Lung (tissue), 12 donors: ENCODE data around the gene GLT6D1. TPM values are rescaled to one million over a fixed set of nuclear protein-coding genes. Genes with fewer than 3 reads are reported as not detected.

Experiments
- ATAC-seq: fragments of 200-7000 bp; cut with Tn5 transposase; one replicate; pipeline ENCODE4 v1.9.1; 2020; ENCODE audit warnings: moderate number of reproducible peaks; ENCODE audit not compliant: insufficient read depth, low FRiP score
- DNase-seq, 3 donors: peaks; one replicate each; pipeline ENCODE4 v3.0.0-alpha.2; 2013 to 2017
- H3K27ac ChIP-seq, 2 donors: one replicate each; pipeline ENCODE4 v1.5.1; 2013; ENCODE audit warnings: mild to moderate bottlenecking in 2 of 2, moderate library complexity in 2 of 2, control low read depth in 1 of 2, inconsistent platforms in 1 of 2, low read depth in 1 of 2, low read length in 1 of 2
- H3K27me3 ChIP-seq, 3 donors: one replicate each; pipeline ENCODE4 v1.5.1; 2013; ENCODE audit warnings: low read length in 2 of 3; ENCODE audit not compliant: control insufficient read depth in 3 of 3, insufficient read depth in 3 of 3
- H3K36me3 ChIP-seq, 4 donors: one replicate each; pipeline ENCODE4 v1.5.1; 2013; ENCODE audit warnings: low read length in 4 of 4, mild to moderate bottlenecking in 1 of 4, moderate library complexity in 1 of 4; ENCODE audit not compliant: control insufficient read depth in 4 of 4, insufficient read depth in 4 of 4
- H3K4me1 ChIP-seq, 5 donors: one replicate each; pipeline ENCODE4 v1.5.1; 2013; ENCODE audit warnings: low read length in 5 of 5, mild to moderate bottlenecking in 2 of 5, moderate library complexity in 1 of 5; ENCODE audit not compliant: control insufficient read depth in 5 of 5, insufficient read depth in 5 of 5
- H3K4me3 ChIP-seq: one replicate; pipeline ENCODE4 v1.5.1; 2013; ENCODE audit warnings: mild to moderate bottlenecking, control low read depth, moderate library complexity
- H3K9ac ChIP-seq, 2 donors: one replicate each; pipeline ENCODE4 v1.5.1; 2013; ENCODE audit warnings: low read length in 2 of 2, control low read depth in 1 of 2; ENCODE audit not compliant: insufficient read depth in 1 of 2
- H3K9me3 ChIP-seq, 4 donors: one replicate each; pipeline ENCODE4 v1.5.1; 2013; ENCODE audit warnings: low read length in 3 of 4, mild to moderate bottlenecking in 1 of 4, moderate library complexity in 1 of 4; ENCODE audit not compliant: control insufficient read depth in 4 of 4, insufficient read depth in 3 of 4
- CTCF ChIP-seq: IDR thresholded peaks from 2 replicates; pipeline ENCODE4 v1.5.1; 2012; ENCODE audit warnings: mild to moderate bottlenecking; ENCODE audit errors: control extremely low read depth, extremely low read depth
- WGBS, 2 donors: extraction: QIAGEN DNeasy Blood & Tissue Kit; methylation state at CpG; one replicate each; pipeline ENCODE4 v1.1.7; 2013; 5-methylcytosine and 5-hydroxymethylcytosine counted together
- polyA plus RNA-seq, 2 donors: library from polyadenylated mRNA; stranded (reverse); fragments of 200-250 nt; gene quantifications; one replicate each; pipeline ENCODE4 v1.2.1, GENCODE V29; 2013
- total RNA-seq, 2 donors: library from RNA; depleted of rRNA in 1 of 2; stranded (reverse); fragments of >200 nt in 1 of 2; gene quantifications; one replicate each; pipeline ENCODE4 v1.2.1, GENCODE V29; 2014 to 2021
- donor health status: control.
- donor health status: control.
- donor health status: Bipolar disorder and iron deficiency.
- donor health status: healthy.
- donor health status: DM: yes; HTN: yes; CAD: no.

Gene GLT6D1
- total and polyA plus RNA-seq, 4 donors, result not detected

DNA sequence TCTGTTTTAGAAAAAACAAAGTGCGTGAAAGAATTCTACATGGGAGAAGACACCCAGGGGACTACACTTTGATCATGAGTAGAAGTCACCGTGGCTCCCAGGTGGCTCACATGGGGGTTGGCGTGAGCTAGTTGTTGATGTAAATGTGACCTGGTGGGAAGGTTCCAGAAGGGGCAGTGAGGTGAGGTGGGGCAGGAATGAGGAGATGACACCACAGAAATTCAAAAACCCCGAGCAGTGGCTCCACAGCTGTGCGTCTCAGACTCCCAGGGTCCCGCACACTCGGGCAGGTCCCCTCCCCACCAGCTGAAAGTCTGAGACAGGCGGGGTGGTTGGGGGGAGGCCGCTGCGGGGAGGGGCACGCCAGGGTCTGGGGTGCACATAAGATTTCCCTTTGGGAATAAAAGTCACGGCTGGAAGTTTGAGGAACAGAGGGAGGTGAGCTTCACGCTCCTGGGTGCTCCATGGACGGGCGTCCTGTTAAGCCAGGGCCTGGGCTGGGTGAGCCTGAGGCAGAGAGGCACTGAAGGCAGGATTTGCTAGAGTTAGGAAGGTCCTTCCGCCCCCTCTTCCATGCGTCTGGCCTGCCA, 29.9 kb downstream of the GLT6D1 start:
- 78 to 89% methylated on average over 17 of the region's 17 CpGs for WGBS, 2 donors
- Histone ChIP-seq H3K9me3 (peaks cover 0 to 5% (median 0%) of the 10 kb centered on the region in 4 donors), H3K4me3 (no peak overlapping the region), H3K4me1 (peaks cover 0 to 3% (median 0%) of the 10 kb centered on the region in 5 donors), H3K9ac (no peak overlapping the region), H3K27me3 (no peaks in the 10 kb centered on the region), H3K36me3 (no peaks in the 10 kb centered on the region), H3K27ac (no peak overlapping the region)
- DNase-seq, result no peak
- no peak for ATAC-seq
- TF ChIP-seq CTCF, result no peak

GRCh38 chr9:135608999-135609317, 30.4 kb downstream of the GLT6D1 start:
- peaks cover 0 to 5% (median 0%) of the 10 kb centered on the region in 4 donors for H3K9me3 ChIP-seq
- no peak overlapping the region for H3K27ac ChIP-seq
- DNase-seq (no peak), ATAC-seq (no peak)
- H3K27me3 ChIP-seq, result no peaks in the 10 kb centered on the region
- no peak for TF ChIP-seq CTCF
- H3K4me3 ChIP-seq, result no peak overlapping the region
- no peaks in the 10 kb centered on the region for H3K36me3 ChIP-seq
- WGBS, 2 donors, result 82 to 89% methylated on average over 14 to 15 of the region's 15 CpGs
- peaks cover 0 to 3% (median 0%) of the 10 kb centered on the region in 5 donors for H3K4me1 ChIP-seq
- H3K9ac ChIP-seq, result no peak overlapping the region

- Histone ChIP-seq H3K36me3 (no peaks in the 10 kb centered on the region), H3K27me3 (no peaks in the 10 kb centered on the region), H3K9me3 (peaks cover 0 to 2% (median 0%) of the 10 kb centered on the region in 4 donors), H3K9ac (no peak overlapping the region), H3K27ac (no peak overlapping the region), H3K4me1 (peaks cover 0 to 3% (median 0%) of the 10 kb centered on the region in 5 donors), H3K4me3 (no peak overlapping the region)
- no peak for DNase-seq
- ATAC-seq, result no peak
- TF ChIP-seq CTCF, result no peak
- 81 to 89% methylated on average over 21 to 22 of the region's 22 CpGs for WGBS, 2 donors
Observed at GRCh38 chr9:135608294-135608998, 30.9 kb downstream of the GLT6D1 start.
